Measurements from ENCODE around the gene SCN4A.
A peak's percentile ranks its signal among the peaks of the same experiment; 100 is the strongest.

Gene SCN4A

GRCh38 chr17:63954402-63955063 lies 18.2 kb downstream of the SCN4A start:
- DNase-seq = no peak

- DNase-seq = no peak
Observed at GRCh38 chr17:63950940-63951907, 21.5 kb downstream of the SCN4A start.

GRCh38 chr17:63949576-63950250 lies 23.0 kb downstream of the SCN4A start:
- DNase-seq = no peak

- DNase-seq = no peak
Observed at GRCh38 chr17:63948521-63948920, 24.2 kb downstream of the SCN4A start.

- DNase-seq = no peak
Observed at GRCh38 chr17:63947711-63948330, 24.9 kb downstream of the SCN4A start.

GRCh38 chr17:63946440-63947363 lies 26.0 kb downstream of the SCN4A start:
- peak; percentile 7 for DNase-seq

GRCh38 chr17:63945784-63946439 lies 26.8 kb downstream of the SCN4A start:
- no peak for DNase-seq

- DNase-seq = no peak
Observed at GRCh38 chr17:63944736-63945499, 27.8 kb downstream of the SCN4A start.

- no peak for DNase-seq
Observed at GRCh38 chr17:63943745-63944144, 29.0 kb downstream of the SCN4A start.

- no peak for DNase-seq
Observed at GRCh38 chr17:63942309-63942985, 30.3 kb downstream of the SCN4A start.

- DNase-seq = no peak
Observed at GRCh38 chr17:63941751-63942150, 31.0 kb downstream of the SCN4A start.

- DNase-seq = no peak
Observed at GRCh38 chr17:63941162-63941561, 31.6 kb downstream of the SCN4A start.

- no peak for DNase-seq
Observed at GRCh38 chr17:63940584-63940983, 32.1 kb downstream of the SCN4A start.

GRCh38 chr17:63939884-63940283 lies 32.8 kb downstream of the SCN4A start:
- no peak for DNase-seq

- DNase-seq = no peak
Observed at GRCh38 chr17:63939401-63939800, 33.3 kb downstream of the SCN4A start.

- no peak for DNase-seq
Observed at GRCh38 chr17:63937920-63938319, 34.8 kb downstream of the SCN4A start.

- no peak for DNase-seq
Observed at GRCh38 chr17:63937319-63937718, 35.4 kb downstream of the SCN4A start.

- no peak for DNase-seq
Observed at GRCh38 chr17:63934183-63935112, 38.3 kb downstream of the SCN4A start.

- DNase-seq = no peak
Observed at GRCh38 chr17:63933598-63933997, 39.1 kb downstream of the SCN4A start.

All from fibroblast of skin of right quadriceps (primary cell).